Panc1 (cell line): ENCODE results near the gene BCAM. TPM values are rescaled to one million over a fixed set of nuclear protein-coding genes. Genes with fewer than 3 reads are reported as not detected.

Experiments used
- ATAC-seq: fragments of 200-7000 bp; cut with Tn5 transposase; 2 replicates; pipeline ENCODE4 v1.9.1; 2020; ENCODE audit warnings: mild to moderate bottlenecking, moderate library complexity
- BruUV-seq: library from RNA; stranded (reverse); fragments of 400-500 nt; replicated peaks from 2 replicates; lab custom pipeline; 2021; lab: Mats Ljungman, UMichigan
- CTCF ChIA-PET: fragments of 300-600 bp; sonication (Branson Sonifier 250); formaldehyde crosslinking; loops from one replicate; lab custom pipeline; 2022; ENCODE audit warnings: antibody characterized with exemption; lab: Charles Lee
- POLR2A ChIA-PET: fragments of 300-600 bp; sonication (Branson Sonifier 250); formaldehyde crosslinking; loops from one replicate; lab custom pipeline; 2022; ENCODE audit warnings: antibody characterized with exemption; lab: Charles Lee
- DNase-seq: peaks from one replicate; pipeline ENCODE4 v3.0.0-alpha.2; 2010; ENCODE audit warnings: low read depth, low spot score
- H3K27ac ChIP-seq: 2 replicates; pipeline ENCODE4 v1.5.1; 2011; ENCODE audit warnings: mild to moderate bottlenecking, low read length, inconsistent platforms
- H3K27me3 ChIP-seq: fragments of 200-500 bp; sonication (Bioruptor generic); 2 replicates; pipeline ENCODE4 v1.6.0; 2014; ENCODE audit warnings: low read length, inconsistent platforms; ENCODE audit not compliant: control insufficient read depth, insufficient read depth
- H3K36me3 ChIP-seq: fragments of 200-500 bp; sonication (Bioruptor generic); 2 replicates; pipeline ENCODE4 v1.5.1; 2014; ENCODE audit warnings: inconsistent platforms, mild to moderate bottlenecking, low read length, moderate library complexity; ENCODE audit not compliant: control insufficient read depth, insufficient read depth
- H3K4me1 ChIP-seq: 2 replicates; pipeline ENCODE4 v1.5.1; 2011; ENCODE audit warnings: inconsistent platforms, mild to moderate bottlenecking, low read length, moderate library complexity; ENCODE audit not compliant: control insufficient read depth, insufficient read depth
- H3K4me3 ChIP-seq, 2 experiments: 2 replicates each; pipeline ENCODE4 v1.5.1; 2011 to 2012; ENCODE audit warnings: low read depth in 2 of 2, low read length in 2 of 2, mild to moderate bottlenecking in 2 of 2, inconsistent platforms in 1 of 2, moderate library complexity in 1 of 2
- H3K9me3 ChIP-seq: fragments of 200-500 bp; sonication (Bioruptor generic); 2 replicates; pipeline ENCODE4 v1.5.1; 2014; ENCODE audit warnings: low read depth, mild to moderate bottlenecking, inconsistent platforms, low read length, moderate library complexity; ENCODE audit not compliant: control insufficient read depth, insufficient read depth
- POLR2AphosphoS5 ChIP-seq: IDR thresholded peaks from 2 replicates; pipeline ENCODE4 v1.6.1; 2012; ENCODE audit warnings: mild to moderate bottlenecking, low read depth, low read length, moderate library complexity
- SIN3A ChIP-seq: IDR thresholded peaks from 2 replicates; pipeline ENCODE4 v1.6.1; 2012; ENCODE audit warnings: low read depth, mild to moderate bottlenecking, low read length, moderate library complexity, borderline replicate concordance; ENCODE audit not compliant: insufficient read depth
- TCF7L2 ChIP-seq: IDR thresholded peaks from 2 replicates; pipeline ENCODE4 v1.6.1; 2011; ENCODE audit warnings: mild to moderate bottlenecking, low read depth, low read length, inconsistent platforms
- in situ Hi-C: cut with HindIII; loops from 2 replicates; pipeline ENCODE4 v1.10.0; 2016; ENCODE audit warnings: low sequenced_read_pairs, low pct_unique_long_range_greater_than_20kb
- intact Hi-C: fragments of 100-400 bp; cut with micrococcal nuclease; formaldehyde crosslinking; loops from one replicate; pipeline ENCODE4 v1.10.0; 2022; ENCODE audit not compliant: unreplicated experiment
- total RNA-seq: library from RNA; stranded (reverse); gene quantifications from one replicate; pipeline ENCODE4 v1.2.1, GENCODE V29; 2021; ENCODE audit not compliant: unreplicated experiment
- TF ChIP-seq, protein P1 (sequence below), 2 experiments: IDR thresholded peaks; 2 replicates each; pipeline ENCODE4 v1.6.1; 2011 to 2012; ENCODE audit warnings: low read depth in 2 of 2, control low read depth in 1 of 2, low read length in 1 of 2, mild to moderate bottlenecking in 1 of 2, moderate library complexity in 1 of 2; ENCODE audit not compliant: insufficient read depth in 1 of 2
- TF ChIP-seq, protein P2 (sequence below): fragments of 450-650 bp; IDR thresholded peaks from 2 replicates; pipeline ENCODE4 v1.5.1; 2017; ENCODE audit warnings: mild to moderate bottlenecking

BCAM gene
- total RNA-seq, 1 experiment from 2014 or later = 21.5 TPM

DNA sequence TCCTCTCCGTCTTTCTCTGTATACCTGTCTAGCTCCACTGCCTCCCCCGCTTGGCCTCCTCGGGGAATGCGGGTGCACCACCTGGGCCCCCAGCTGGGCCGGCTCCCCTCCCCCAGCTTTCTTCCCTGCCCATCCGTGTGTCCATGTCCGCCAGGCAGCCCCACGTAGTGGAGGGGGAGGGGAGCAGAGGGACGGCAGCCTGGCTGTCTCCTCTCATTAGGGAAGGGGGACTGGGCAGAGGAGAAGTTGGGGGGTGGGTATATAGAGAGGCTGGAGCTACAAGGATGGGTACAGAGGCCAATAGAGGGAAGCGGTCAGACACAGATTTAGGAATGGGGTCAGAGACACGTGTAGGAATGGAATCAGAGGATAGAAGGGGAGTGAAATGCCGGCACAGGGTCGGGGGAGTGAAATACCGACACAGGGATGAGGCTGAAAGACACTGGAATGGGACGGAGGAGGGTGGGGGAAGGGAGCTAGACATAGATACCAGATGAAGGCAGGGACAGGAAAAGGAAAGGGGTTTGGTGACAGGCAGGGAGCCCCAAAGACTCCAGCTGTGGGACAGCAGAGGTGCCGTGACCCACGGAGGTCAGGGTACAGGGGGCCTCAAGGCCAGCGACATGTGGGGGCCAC is 40.0 kb downstream of the BCAM start:
- POLR2A ChIA-PET = interaction anchor here (0.6 kb wide), 1 partner anchor 41 kb away, joined by 22 read pairs; no protein-coding TSS in a partner anchor
- ATAC-seq = no peak

DNA sequence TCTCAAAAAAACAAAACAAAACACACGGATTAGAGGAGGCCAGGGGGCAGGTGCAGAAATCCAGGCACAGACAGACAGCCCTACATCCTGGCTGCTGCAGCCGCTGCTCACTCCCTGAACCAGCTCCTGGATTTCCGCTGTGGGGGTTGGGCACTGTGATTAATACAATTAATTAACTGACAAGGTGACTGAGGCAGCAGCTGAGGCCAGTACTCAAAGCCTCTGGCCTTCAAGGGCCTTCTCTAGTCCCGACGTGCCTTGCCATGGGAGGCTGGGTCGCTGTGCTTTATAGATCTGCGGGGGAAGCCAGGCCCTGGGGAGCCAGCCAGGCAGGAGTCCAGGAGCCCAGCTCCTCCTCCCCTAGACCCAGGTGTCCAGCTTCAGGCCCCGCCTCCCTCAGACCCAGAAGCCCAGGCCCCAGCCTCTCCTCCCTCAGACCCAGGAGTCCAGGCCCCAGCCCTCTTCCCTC is 41.8 kb downstream of the BCAM start:
- ChIA-PET POLR2A (no interaction called here), CTCF (no interaction called here)
- Histone ChIP-seq H3K36me3 (peaks cover 6% of the 10 kb centered on the region; the same call in 1 of the 2 replicates), H3K4me3 (no peak overlapping the region), H3K27ac (no peak overlapping the region), H3K27me3 (no peaks in the 10 kb centered on the region), H3K4me1 (peaks cover 23% of the 10 kb centered on the region), H3K9me3 (no peaks in the 10 kb centered on the region)
- TF ChIP-seq, protein P1, sequence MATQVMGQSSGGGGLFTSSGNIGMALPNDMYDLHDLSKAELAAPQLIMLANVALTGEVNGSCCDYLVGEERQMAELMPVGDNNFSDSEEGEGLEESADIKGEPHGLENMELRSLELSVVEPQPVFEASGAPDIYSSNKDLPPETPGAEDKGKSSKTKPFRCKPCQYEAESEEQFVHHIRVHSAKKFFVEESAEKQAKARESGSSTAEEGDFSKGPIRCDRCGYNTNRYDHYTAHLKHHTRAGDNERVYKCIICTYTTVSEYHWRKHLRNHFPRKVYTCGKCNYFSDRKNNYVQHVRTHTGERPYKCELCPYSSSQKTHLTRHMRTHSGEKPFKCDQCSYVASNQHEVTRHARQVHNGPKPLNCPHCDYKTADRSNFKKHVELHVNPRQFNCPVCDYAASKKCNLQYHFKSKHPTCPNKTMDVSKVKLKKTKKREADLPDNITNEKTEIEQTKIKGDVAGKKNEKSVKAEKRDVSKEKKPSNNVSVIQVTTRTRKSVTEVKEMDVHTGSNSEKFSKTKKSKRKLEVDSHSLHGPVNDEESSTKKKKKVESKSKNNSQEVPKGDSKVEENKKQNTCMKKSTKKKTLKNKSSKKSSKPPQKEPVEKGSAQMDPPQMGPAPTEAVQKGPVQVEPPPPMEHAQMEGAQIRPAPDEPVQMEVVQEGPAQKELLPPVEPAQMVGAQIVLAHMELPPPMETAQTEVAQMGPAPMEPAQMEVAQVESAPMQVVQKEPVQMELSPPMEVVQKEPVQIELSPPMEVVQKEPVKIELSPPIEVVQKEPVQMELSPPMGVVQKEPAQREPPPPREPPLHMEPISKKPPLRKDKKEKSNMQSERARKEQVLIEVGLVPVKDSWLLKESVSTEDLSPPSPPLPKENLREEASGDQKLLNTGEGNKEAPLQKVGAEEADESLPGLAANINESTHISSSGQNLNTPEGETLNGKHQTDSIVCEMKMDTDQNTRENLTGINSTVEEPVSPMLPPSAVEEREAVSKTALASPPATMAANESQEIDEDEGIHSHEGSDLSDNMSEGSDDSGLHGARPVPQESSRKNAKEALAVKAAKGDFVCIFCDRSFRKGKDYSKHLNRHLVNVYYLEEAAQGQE (IDR thresholded peaks at IDR 0.05; ENCODE audit: insufficient read depth in 1 of 2, low read depth in 2 of 2, low read length in 1 of 2) = no peak
- TF ChIP-seq, protein P2, sequence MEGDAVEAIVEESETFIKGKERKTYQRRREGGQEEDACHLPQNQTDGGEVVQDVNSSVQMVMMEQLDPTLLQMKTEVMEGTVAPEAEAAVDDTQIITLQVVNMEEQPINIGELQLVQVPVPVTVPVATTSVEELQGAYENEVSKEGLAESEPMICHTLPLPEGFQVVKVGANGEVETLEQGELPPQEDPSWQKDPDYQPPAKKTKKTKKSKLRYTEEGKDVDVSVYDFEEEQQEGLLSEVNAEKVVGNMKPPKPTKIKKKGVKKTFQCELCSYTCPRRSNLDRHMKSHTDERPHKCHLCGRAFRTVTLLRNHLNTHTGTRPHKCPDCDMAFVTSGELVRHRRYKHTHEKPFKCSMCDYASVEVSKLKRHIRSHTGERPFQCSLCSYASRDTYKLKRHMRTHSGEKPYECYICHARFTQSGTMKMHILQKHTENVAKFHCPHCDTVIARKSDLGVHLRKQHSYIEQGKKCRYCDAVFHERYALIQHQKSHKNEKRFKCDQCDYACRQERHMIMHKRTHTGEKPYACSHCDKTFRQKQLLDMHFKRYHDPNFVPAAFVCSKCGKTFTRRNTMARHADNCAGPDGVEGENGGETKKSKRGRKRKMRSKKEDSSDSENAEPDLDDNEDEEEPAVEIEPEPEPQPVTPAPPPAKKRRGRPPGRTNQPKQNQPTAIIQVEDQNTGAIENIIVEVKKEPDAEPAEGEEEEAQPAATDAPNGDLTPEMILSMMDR = no peak
- TF ChIP-seq TCF7L2 = no peak
- no peak for DNase-seq
- ATAC-seq = no peak
- in situ Hi-C loops (no loop called here), intact Hi-C loops (no loop called here)
- BruUV-seq = no TSS peak

More for the DNA sequence above, 40.0 kb downstream of the BCAM start:
- H3K27me3 ChIP-seq = no peaks in the 10 kb centered on the region
- CTCF ChIA-PET = interaction anchor here (0.7 to 0.8 kb wide), 2 partner anchors 37 to 160 kb away, joined by 5 to 9 read pairs; no protein-coding TSS in a partner anchor
- BruUV-seq = TSS peak; percentile 79
- peak overlapping the region; percentile 94 for H3K27ac ChIP-seq
- peaks cover 25% of the 10 kb centered on the region for H3K4me1 ChIP-seq
- in situ Hi-C loops = no loop called here
- H3K36me3 ChIP-seq = peaks cover 6% of the 10 kb centered on the region; the same call in 1 of the 2 replicates
- DNase-seq = no peak
- no peaks in the 10 kb centered on the region for H3K9me3 ChIP-seq
- intact Hi-C loops = no loop called here
- H3K4me3 ChIP-seq = peak overlapping the region; percentile 92 to 93
- TF ChIP-seq, protein P1 (IDR thresholded peaks at IDR 0.05; ENCODE audit: insufficient read depth in 1 of 2, low read depth in 2 of 2, low read length in 1 of 2) = no peak
- no peak for TF ChIP-seq SIN3A
- TF ChIP-seq POLR2AphosphoS5 = no peak
- no peak for TF ChIP-seq TCF7L2
- TF ChIP-seq, protein P2 = no peak
